GM19240 (cell line): Measurements from ENCODE around the gene GPR107.

ENCODE experiments used
- DNase-seq: peaks from one replicate; pipeline ENCODE4 v3.0.0; 2011; ENCODE audit warnings: low spot score; ENCODE audit not compliant: insufficient read length

The GPR107 gene

GRCh38 chr9:130182381-130182909 lies 128.7 kb downstream of the GPR107 start:
- no peak for DNase-seq

GRCh38 chr9:130183133-130183762 lies 129.5 kb downstream of the GPR107 start:
- DNase-seq, result no peak

GRCh38 chr9:130185017-130185416 lies 131.3 kb downstream of the GPR107 start:
- no peak for DNase-seq

- no peak for DNase-seq
Observed at GRCh38 chr9:130185490-130186031, 131.9 kb downstream of the GPR107 start.

- no peak for DNase-seq
Observed at GRCh38 chr9:130186051-130186450, 132.3 kb downstream of the GPR107 start.

GRCh38 chr9:130186839-130187522 lies 133.3 kb downstream of the GPR107 start:
- no peak for DNase-seq

GRCh38 chr9:130187523-130187846 lies 133.8 kb downstream of the GPR107 start:
- DNase-seq, result no peak

GRCh38 chr9:130188860-130189481 lies 135.3 kb downstream of the GPR107 start:
- no peak for DNase-seq
